ENCODE measurements around the gene SCGB1A1.

- TF ChIP-seq CTCF (IDR thresholded peaks at IDR 0.05; ENCODE audit: low read depth, low read length, missing input control): no peak
- TF ChIP-seq, protein P1, sequence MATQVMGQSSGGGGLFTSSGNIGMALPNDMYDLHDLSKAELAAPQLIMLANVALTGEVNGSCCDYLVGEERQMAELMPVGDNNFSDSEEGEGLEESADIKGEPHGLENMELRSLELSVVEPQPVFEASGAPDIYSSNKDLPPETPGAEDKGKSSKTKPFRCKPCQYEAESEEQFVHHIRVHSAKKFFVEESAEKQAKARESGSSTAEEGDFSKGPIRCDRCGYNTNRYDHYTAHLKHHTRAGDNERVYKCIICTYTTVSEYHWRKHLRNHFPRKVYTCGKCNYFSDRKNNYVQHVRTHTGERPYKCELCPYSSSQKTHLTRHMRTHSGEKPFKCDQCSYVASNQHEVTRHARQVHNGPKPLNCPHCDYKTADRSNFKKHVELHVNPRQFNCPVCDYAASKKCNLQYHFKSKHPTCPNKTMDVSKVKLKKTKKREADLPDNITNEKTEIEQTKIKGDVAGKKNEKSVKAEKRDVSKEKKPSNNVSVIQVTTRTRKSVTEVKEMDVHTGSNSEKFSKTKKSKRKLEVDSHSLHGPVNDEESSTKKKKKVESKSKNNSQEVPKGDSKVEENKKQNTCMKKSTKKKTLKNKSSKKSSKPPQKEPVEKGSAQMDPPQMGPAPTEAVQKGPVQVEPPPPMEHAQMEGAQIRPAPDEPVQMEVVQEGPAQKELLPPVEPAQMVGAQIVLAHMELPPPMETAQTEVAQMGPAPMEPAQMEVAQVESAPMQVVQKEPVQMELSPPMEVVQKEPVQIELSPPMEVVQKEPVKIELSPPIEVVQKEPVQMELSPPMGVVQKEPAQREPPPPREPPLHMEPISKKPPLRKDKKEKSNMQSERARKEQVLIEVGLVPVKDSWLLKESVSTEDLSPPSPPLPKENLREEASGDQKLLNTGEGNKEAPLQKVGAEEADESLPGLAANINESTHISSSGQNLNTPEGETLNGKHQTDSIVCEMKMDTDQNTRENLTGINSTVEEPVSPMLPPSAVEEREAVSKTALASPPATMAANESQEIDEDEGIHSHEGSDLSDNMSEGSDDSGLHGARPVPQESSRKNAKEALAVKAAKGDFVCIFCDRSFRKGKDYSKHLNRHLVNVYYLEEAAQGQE (IDR thresholded peaks at IDR 0.05): no peak
- TF ChIP-seq, protein P2, sequence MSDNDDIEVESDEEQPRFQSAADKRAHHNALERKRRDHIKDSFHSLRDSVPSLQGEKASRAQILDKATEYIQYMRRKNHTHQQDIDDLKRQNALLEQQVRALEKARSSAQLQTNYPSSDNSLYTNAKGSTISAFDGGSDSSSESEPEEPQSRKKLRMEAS (IDR thresholded peaks at IDR 0.05): no peak
- no peak for TF ChIP-seq HNF4A (conservative IDR thresholded peaks at IDR 0.05)
- TF ChIP-seq, protein P3, sequence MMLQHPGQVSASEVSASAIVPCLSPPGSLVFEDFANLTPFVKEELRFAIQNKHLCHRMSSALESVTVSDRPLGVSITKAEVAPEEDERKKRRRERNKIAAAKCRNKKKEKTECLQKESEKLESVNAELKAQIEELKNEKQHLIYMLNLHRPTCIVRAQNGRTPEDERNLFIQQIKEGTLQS (IDR thresholded peaks at IDR 0.05): no peak
These were observed 22.8 kb upstream of the SCGB1A1 start for GRCh38 chr11:62395885-62396551.

Measured in liver (tissue), 3 donors.